Cerebellar cortex (tissue), 1 donor: Measurements from ENCODE around the gene CXXC4.
A peak's percentile ranks its signal among the peaks of the same experiment; 100 is the strongest.

ENCODE experiments used
- DNase-seq: peaks from one replicate; pipeline ENCODE4 v3.0.0-alpha.2; 2015; ENCODE audit warnings: low spot score

The CXXC4 gene

GRCh38 chr4:104494822-104495559 lies at the start of gene CXXC4:
Gene CXXC4, minus strand, starts transcription at chr4:104494894. Its CDS starts 3,092 bp downstream, at chr4:104491802.
- DNase-seq, result peak; percentile 85

- DNase-seq, result no peak
Observed at GRCh38 chr4:104533156-104533555, 38.5 kb upstream of the CXXC4 start.

GRCh38 chr4:104532677-104533076 lies 38.0 kb upstream of the CXXC4 start:
- DNase-seq, result no peak

- peak; percentile 26 for DNase-seq
Observed at GRCh38 chr4:104531390-104531789, 36.7 kb upstream of the CXXC4 start.

- no peak for DNase-seq
Observed at GRCh38 chr4:104530426-104530825, 35.7 kb upstream of the CXXC4 start.

GRCh38 chr4:104524591-104524990 lies 29.9 kb upstream of the CXXC4 start:
- no peak for DNase-seq

- DNase-seq, result no peak
Observed at GRCh38 chr4:104524026-104524425, 29.3 kb upstream of the CXXC4 start.

- no peak for DNase-seq
Observed at GRCh38 chr4:104519588-104519987, 24.9 kb upstream of the CXXC4 start.

GRCh38 chr4:104516884-104517283 lies 22.2 kb upstream of the CXXC4 start:
- no peak for DNase-seq

GRCh38 chr4:104508224-104508623 lies 13.5 kb upstream of the CXXC4 start:
- DNase-seq, result no peak

- DNase-seq, result no peak
Observed at GRCh38 chr4:104507112-104507511, 12.4 kb upstream of the CXXC4 start.

- no peak for DNase-seq
Observed at GRCh38 chr4:104504536-104504935, 9.8 kb upstream of the CXXC4 start.

- DNase-seq, result no peak
Observed at GRCh38 chr4:104502471-104502870, 7.8 kb upstream of the CXXC4 start.

- no peak for DNase-seq
Observed at GRCh38 chr4:104501290-104501689, 6.6 kb upstream of the CXXC4 start.

- DNase-seq, result no peak
Observed at GRCh38 chr4:104500442-104500841, 5.7 kb upstream of the CXXC4 start.

GRCh38 chr4:104494185-104494584 lies 509 bp downstream of the CXXC4 start:
- no peak for DNase-seq

GRCh38 chr4:104493081-104493831 lies 1.4 kb downstream of the CXXC4 start:
- DNase-seq, result peak; percentile 48

- DNase-seq, result peak; percentile 62
Observed at GRCh38 chr4:104492183-104492771, 2.4 kb downstream of the CXXC4 start.

- DNase-seq, result peak; percentile 51
Observed at GRCh38 chr4:104491481-104492182, 3.1 kb downstream of the CXXC4 start.

GRCh38 chr4:104490770-104491480 lies 3.8 kb downstream of the CXXC4 start:
- peak; percentile 81 for DNase-seq

GRCh38 chr4:104490096-104490769 lies 4.5 kb downstream of the CXXC4 start:
- DNase-seq, result peak; percentile 61
